Ramos (cell line): ENCODE data around the gene AP1G1.
"Not testable (repeated sequence)": the region's sequence is repeated elsewhere in the genome, so short reads cannot be mapped to it uniquely, and the experiment has no call there.

Experiments used
- in situ Hi-C: fragments of 300-500 bp; cut with MboI; formaldehyde crosslinking; loops from one replicate; pipeline ENCODE4 v1.14.3; 2022; ENCODE audit warnings: low sequenced_read_pairs; ENCODE audit not compliant: unreplicated experiment

The AP1G1 gene

DNA sequence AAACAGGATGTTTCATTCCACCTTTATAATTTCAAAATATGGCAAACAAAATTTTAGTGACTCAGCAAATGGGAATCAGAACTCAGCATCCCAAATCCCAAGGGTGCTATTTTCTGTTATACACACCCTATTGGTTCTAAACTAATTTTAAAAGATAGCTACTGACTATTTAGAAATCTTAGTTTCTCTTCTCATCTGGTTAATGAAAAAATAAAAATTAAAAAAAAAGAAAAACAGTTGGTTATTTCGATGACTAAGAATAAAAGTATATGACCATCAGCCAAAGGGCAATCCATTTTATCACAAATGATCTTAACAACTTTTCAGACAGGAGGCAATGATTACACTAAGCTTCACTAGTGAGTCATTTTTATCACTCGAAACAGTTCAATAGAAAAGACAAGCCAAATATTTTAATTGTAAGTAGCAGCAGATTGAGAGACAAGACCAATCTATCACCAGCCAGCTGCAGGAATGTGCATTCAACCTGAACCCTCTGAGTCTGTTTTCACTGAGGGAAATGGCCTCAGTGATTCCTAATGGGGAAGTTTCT is 99.3 kb downstream of the AP1G1 start:
- in situ Hi-C loops: no loop called here

DNA sequence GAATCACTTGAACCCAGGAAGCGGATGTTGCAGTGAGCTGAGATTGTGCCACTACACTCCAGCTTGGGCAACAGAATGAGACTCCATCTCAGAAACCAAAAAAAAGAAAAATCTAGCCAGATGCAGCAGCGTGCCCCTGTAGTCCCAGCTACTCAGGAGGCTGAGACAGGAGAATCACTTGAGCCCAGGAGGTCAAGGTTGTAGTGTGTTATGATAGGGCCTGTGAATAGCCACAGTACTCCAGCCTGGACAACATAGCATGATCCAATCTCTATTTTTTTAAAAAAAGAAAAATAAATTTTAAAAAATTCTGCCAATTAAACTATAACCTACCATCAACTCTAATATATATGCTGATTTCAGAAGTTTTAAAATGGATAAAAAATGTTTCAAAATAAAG is 99.9 kb downstream of the AP1G1 start:
- in situ Hi-C loops: no loop called here

DNA sequence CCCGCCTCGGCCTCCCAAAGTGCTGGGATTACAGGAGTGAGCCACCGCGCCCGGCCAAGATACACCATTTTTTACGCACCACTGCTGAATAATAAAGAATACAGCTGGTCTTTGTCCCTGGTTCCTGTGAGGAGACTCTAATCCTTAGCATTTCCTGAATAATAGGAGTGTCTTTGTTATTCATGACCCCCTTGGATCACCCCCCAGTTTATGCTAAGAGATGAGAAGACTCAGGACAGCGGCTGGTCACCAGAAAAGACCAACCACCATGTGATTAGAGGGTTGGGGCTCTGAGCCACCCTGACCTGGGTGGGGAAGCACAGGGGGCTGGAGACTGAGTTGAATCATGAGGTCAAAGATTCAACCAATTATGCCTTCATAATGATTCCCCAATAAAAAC is 101.4 kb downstream of the AP1G1 start:
- in situ Hi-C loops: no loop called here

DNA sequence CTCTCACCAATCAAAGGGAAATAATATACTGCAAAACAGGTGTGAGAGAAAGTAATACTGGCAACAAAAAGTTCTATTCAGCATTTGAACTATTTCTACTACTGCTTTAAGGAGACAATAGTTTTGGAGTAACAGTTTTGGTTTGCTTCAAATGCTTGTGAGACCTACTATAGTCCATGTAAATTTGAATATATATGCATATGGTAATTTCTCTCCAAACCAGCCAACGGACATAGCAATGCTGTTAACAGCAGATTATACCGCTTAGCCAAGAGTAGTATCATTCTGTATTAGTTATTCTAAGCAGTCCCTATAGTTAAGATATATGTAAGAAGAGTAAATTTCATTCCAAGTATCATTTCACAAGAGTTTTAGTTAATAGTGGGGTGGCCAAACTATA is 102.6 kb downstream of the AP1G1 start:
- in situ Hi-C loops: no loop called here

DNA sequence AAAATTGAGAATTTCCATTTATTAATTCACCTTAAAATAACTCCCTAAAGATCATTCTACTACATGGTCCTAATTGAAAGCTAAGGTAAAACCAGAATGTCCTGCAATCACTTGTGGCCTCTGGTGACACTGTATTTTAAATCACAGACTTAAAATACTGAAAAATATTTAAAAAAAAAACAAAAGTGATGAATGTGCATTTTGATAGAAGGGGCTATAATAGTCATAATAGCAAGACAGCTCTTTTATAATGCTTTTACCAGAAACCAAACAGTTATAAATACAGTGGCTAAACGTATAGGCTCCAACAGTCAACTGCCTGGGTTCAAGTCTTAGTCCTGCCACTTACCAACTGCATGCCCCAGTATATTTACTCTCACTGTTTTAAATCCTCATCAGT is 105.3 kb downstream of the AP1G1 start:
- in situ Hi-C loops: no loop called here

DNA sequence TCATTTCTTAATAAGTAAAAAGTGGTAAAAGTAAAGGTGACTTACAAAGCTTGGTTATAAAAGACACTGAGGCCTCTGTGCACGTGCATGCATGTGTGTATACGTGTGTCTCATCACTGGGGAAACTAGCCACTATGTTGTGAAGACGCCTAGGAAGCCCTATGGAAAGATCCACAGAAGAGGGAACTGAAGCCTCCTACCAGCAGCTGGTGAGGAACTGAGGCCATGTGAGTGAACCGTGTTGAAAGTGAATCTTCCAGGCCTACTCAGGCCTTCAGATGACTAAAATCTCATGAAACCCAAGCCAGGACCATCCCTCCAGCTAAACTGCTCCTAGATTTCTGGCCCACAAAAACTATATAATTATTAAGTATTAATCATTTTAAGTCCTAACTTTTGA is 107.8 kb downstream of the AP1G1 start:
- in situ Hi-C loops: no loop called here

DNA sequence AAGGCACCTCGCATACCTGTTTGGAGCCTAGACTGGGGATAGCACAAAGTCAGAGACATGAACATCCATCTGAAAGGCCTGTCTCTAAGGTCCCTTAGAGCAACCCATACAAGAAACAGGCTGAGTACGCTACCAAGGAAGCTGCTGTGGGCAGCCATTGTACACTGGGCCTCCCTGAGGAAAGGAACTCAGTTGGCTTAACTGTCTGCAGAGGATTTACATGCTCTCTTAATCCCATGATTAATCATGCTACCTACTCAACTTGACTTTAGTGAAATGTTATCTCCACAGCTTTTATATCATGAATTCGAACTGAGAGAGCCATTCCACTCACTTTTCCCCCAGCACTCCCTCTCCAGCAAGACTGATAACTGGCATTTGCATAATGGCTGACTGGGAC is 110.1 kb downstream of the AP1G1 start:
- in situ Hi-C loops: no loop called here

DNA sequence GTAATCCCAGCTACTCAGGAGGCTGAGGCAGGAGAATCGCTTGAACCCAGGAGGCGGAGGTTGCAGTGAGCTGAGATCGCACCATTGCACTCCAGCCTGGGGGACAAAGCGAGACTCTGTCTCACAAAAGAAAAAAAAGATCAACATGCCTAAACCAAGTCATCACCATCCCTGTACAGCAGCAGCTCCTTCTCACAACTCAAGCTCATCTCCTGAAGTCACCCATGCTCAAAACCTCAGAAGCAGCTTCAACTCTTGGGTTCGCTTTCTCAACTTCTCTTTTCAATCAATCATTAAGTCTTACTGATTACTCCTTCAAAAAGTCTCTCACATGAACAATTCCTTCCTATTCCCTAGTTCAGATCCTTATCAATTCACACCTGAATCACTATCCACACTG is 115.5 kb downstream of the AP1G1 start:
- in situ Hi-C loops: no loop called here

DNA sequence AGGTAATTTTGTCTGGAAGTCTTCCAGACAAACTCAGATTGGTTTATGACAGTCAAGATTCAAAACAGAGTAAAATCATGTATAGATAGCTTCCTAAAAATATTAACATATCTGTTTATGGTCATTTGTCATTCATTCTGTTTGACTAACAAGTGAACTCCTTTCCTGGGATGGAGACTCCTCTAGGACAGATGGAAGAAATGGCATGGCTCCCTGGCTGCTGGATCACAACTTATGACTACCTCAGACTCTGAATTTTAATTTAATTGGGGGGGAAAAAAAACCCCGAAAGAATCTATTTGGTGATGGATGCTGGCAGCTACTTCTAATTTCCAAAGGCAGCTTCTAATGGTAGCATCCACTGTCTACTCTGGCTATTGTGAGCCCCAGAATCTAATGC is 118.7 kb downstream of the AP1G1 start:
- in situ Hi-C loops: no loop called here

DNA sequence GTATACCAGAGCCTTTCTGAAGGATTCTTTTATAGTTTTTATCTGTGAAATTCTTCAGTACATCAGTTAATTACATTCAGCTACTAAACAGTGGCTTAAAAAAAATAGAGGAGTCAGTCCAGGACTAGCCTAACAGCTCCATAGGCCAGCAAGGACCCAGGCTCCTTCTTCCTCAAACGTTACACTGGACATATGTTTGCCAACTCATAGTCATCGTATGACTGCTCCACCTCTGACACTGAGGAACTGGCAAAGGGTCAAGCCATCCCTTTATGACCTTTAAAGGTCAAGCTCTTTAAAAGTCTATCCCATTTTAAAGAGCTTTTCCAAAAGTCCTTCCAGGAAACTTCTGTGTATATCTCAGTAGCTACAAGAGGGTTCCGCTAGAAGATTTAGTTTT is 120.8 kb downstream of the AP1G1 start:
- in situ Hi-C loops: no loop called here

DNA sequence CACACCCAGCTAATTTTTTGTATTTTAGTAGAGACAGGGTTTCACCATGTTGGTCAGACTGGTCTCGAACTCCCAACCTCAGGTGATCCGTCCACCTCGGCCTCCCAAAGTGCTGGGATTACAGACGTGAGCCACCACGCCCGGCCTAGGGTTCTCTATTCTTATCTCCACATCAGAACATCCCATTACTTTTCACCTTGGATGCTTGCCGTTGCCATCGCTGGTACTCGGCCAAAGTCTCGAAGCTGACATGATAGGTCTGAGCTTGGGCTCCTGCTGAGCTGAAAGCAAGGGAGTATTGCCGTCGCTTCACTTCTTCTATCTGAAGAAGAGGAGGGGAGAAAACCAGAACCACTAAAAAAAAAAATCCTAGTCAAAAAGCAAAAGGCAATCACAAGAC is 124.4 kb downstream of the AP1G1 start:
- in situ Hi-C loops: not testable (repeated sequence)

DNA sequence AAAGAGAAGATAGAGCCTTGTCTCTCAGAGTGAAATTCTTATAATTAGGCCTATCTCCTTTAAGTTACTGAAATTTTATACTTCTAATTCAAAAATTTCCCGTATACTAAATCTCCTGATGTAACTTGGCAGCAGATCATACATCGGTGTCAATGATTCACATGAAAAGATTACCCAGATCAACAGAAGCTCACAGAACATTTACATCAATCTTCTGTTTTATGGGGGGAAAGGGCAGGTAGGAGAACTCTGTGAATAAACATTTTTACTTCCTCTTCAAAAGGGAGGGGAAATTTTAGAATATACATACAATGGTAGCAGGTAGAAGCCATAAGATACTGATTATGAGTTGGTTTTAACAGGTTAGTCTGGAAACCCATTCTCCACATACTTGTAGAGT is 127.3 kb downstream of the AP1G1 start:
- in situ Hi-C loops: no loop called here
